Stomach (tissue), 9 donors: ENCODE data around the gene PBXIP1. TPM values are rescaled to one million over a fixed set of nuclear protein-coding genes. Genes with fewer than 3 reads are reported as not detected.

ENCODE experiments used
- DNase-seq, 2 donors: peaks; one replicate each; pipeline versions ENCODE4 v3.0.0 to v3.0.0-alpha.2; 2013 to 2019
- H3K27ac ChIP-seq, 5 donors: fragments of 200-600 bp in 4 of 5; sonication (generic) in 4 of 5; one replicate each; pipeline ENCODE4 v1.5.1; 2013 to 2019; ENCODE audit warnings: mild to moderate bottlenecking in 1 of 5, moderate library complexity in 1 of 5
- H3K27me3 ChIP-seq, 3 donors: fragments of 200-600 bp; sonication (generic); one replicate each; pipeline ENCODE4 v1.5.1; 2017 to 2019; ENCODE audit warnings: mixed run types in 1 of 3
- H3K36me3 ChIP-seq, 4 donors: fragments of 200-600 bp; sonication (generic); 1 replicate in 3 of 4; 2 replicates in 1 of 4; pipeline ENCODE4 v1.5.1; 2016 to 2019
- H3K4me1 ChIP-seq, 4 donors: fragments of 200-600 bp; sonication (generic); one replicate each; pipeline ENCODE4 v1.5.1; 2016 to 2019
- H3K4me3 ChIP-seq, 4 donors: fragments of 200-600 bp; sonication (generic) in 3 of 4; one replicate each; pipeline ENCODE4 v1.5.1; 2016 to 2019; ENCODE audit warnings: mild to moderate bottlenecking in 1 of 4
- H3K9me3 ChIP-seq, 4 donors: fragments of 200-600 bp; sonication (generic); one replicate each; pipeline ENCODE4 v1.5.1; 2016 to 2019
- CTCF ChIP-seq, 7 experiments: fragments of 450-650 bp in 4 of 7; fragments of 200-600 bp in 3 of 7; sonication (generic) in 3 of 7; IDR thresholded peaks; one replicate each; pipeline ENCODE4 v1.5.1; 2016 to 2019; ENCODE audit warnings: antibody characterized with exemption in 7 of 7, control low read depth in 2 of 7, mild to moderate bottlenecking in 1 of 7
- EP300 ChIP-seq: sonication (generic); formaldehyde crosslinking; IDR thresholded peaks from one replicate; pipeline ENCODE4 v1.6.1; 2017; ENCODE audit warnings: antibody characterized with exemption
- POLR2A ChIP-seq, 4 donors: fragments of 450-650 bp; IDR thresholded peaks; one replicate each; pipeline ENCODE4 v1.6.1; 2016; ENCODE audit warnings: antibody characterized with exemption in 4 of 4, control low read depth in 2 of 4, mild to moderate bottlenecking in 1 of 4, moderate library complexity in 1 of 4
- POLR2AphosphoS5 ChIP-seq, 3 donors: sonication (generic); formaldehyde crosslinking; IDR thresholded peaks; one replicate each; pipeline ENCODE4 v1.6.1; 2016; ENCODE audit warnings: antibody characterized with exemption in 3 of 3
- WGBS, 5 donors: extraction: QIAGEN DNeasy Blood & Tissue Kit in 3 of 5; methylation state at CpG; one replicate each; pipeline versions ENCODE4 v1.1.5 to v1.1.7; 2013 to 2018; 5-methylcytosine and 5-hydroxymethylcytosine counted together
- intact Hi-C: fragments of 100-400 bp; cut with DNase I; formaldehyde crosslinking; loops from one replicate; pipeline ENCODE4 v1.15.1; 2023; ENCODE audit warnings: low total_unique reads
- polyA plus RNA-seq, 3 donors: library from polyadenylated mRNA; stranded (reverse); fragments of 200-250 nt; gene quantifications; one replicate each; pipeline ENCODE4 v1.2.3, GENCODE V29; 2013
- total RNA-seq, 5 donors: library from RNA; depleted of rRNA; stranded (reverse); fragments of >200 nt; gene quantifications; one replicate each; pipeline versions ENCODE4 v1.1.0 to v1.2.3, GENCODE V29; 2014 to 2016
- donor health status: healthy with polysubstance abuse.
- donor health status: Bipolar disorder and iron deficiency.
- donor health status: healthy.

PBXIP1 gene
- total and polyA plus RNA-seq, 8 donors: 19.7 to 123 (median 71.7) TPM

DNA sequence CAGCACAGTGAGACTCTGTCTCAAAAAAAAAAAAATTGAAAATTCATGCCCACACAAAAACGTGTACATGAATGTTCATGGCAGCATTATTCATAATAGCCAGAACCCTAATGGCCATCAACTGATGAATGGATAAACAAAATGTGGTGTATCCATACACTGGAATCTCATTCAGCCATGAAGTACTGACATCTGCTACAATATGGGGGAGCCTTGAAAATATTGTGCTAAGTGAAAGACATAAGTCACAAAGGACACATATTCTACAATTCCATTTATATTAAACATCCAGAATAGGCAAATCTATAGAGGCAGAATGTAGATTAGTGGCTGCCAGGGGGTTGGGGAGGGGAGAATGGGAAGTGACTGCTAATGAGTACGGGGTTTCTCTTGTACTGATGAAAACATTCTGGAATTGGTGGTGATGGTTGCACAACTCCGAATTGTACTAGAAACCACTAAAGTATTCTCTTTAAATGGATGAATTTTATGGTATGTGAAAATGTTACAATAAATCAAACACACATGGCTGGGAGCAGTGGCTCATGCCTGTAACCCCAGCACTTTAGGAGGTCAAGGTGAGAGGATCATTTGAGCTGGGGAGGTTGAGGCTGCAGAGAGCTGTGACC is 52.8 kb downstream of the PBXIP1 start:
- H3K9me3 ChIP-seq: no peaks in the 10 kb centered on the region
- H3K4me1 ChIP-seq: no peaks in the 10 kb centered on the region
- DNase-seq: no peak
- TF ChIP-seq EP300 (no peak), POLR2AphosphoS5 (IDR thresholded peaks at IDR 0.05) (no peak), CTCF (IDR thresholded peaks at IDR 0.05) (no peak), POLR2A (IDR thresholded peaks at IDR 0.05) (no peak)
- no peaks in the 10 kb centered on the region for H3K36me3 ChIP-seq
- WGBS, 5 donors: 41 to 78% (median 48%) methylated on average over 3 of the region's 3 CpGs
- intact Hi-C loops: no loop called here
- H3K27ac ChIP-seq: no peak overlapping the region
- H3K27me3 ChIP-seq: no peaks in the 10 kb centered on the region
- no peak overlapping the region for H3K4me3 ChIP-seq

GRCh38 chr1:154901591-154901990 is 54.3 kb downstream of the PBXIP1 start:
- TF ChIP-seq CTCF (IDR thresholded peaks at IDR 0.05): no peak
- no peak for TF ChIP-seq EP300
- no peak for TF ChIP-seq POLR2AphosphoS5 (IDR thresholded peaks at IDR 0.05)
- TF ChIP-seq POLR2A (IDR thresholded peaks at IDR 0.05): no peak
- Histone ChIP-seq H3K4me3 (no peak overlapping the region), H3K36me3 (no peaks in the 10 kb centered on the region), H3K27me3 (no peaks in the 10 kb centered on the region), H3K4me1 (no peaks in the 10 kb centered on the region), H3K9me3 (no peaks in the 10 kb centered on the region), H3K27ac (no peak overlapping the region)
- peak in 1 of 2 donors; percentile 37 for DNase-seq
- WGBS, 5 donors: 50 to 84% (median 76%) methylated on average over 1 of the region's 1 CpG
- intact Hi-C loops: no loop called here

GRCh38 chr1:154899041-154899440 is 56.9 kb downstream of the PBXIP1 start:
- no peaks in the 10 kb centered on the region for H3K9me3 ChIP-seq
- WGBS, 5 donors: 91 to 95% (median 92%) methylated on average over 6 of the region's 6 CpGs

DNA sequence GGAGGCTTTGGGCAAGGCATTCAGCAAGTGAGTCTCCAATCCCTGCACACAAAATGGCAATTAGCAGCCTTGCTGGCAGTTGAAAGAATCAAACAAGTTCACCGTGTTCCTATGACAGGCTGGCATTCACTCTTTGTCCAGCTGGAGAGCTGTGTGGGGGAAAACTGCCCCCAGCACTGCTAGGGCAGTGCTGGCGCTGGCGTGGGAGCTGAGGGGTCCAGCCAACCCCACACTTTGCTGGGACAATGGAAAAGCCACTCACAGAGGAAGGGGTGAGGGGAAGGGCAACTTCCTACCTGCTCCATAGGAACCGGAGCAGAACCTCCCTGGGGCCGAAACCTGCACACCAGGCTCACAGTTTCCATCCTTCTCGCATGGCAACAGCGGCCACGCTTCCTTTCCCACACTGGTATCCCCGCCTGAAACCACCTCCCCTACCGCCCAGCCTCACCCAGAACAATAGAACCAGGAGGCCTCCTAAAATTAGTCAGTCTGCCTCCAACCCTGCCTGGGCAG is 59.1 kb downstream of the PBXIP1 start:
- no peak overlapping the region for H3K4me3 ChIP-seq
- H3K36me3 ChIP-seq: no peaks in the 10 kb centered on the region
- TF ChIP-seq POLR2A (IDR thresholded peaks at IDR 0.05) (no peak), CTCF (IDR thresholded peaks at IDR 0.05) (no peak), POLR2AphosphoS5 (IDR thresholded peaks at IDR 0.05) (no peak), EP300 (no peak)
- H3K9me3 ChIP-seq: no peaks in the 10 kb centered on the region
- no peak overlapping the region for H3K27ac ChIP-seq
- intact Hi-C loops: no loop called here
- 75 to 82% (median 77%) methylated on average over 10 of the region's 10 CpGs for WGBS, 5 donors
- H3K4me1 ChIP-seq: no peaks in the 10 kb centered on the region
- H3K27me3 ChIP-seq: no peaks in the 10 kb centered on the region
- DNase-seq: no peak

More at GRCh38 chr1:154899041-154899440, 56.9 kb downstream of the PBXIP1 start:
- intact Hi-C loops: no loop called here
- H3K4me1 ChIP-seq: no peaks in the 10 kb centered on the region
- no peaks in the 10 kb centered on the region for H3K36me3 ChIP-seq
- no peaks in the 10 kb centered on the region for H3K27me3 ChIP-seq
- no peak for DNase-seq
- TF ChIP-seq CTCF (IDR thresholded peaks at IDR 0.05) (no peak), EP300 (no peak), POLR2A (IDR thresholded peaks at IDR 0.05) (no peak), POLR2AphosphoS5 (IDR thresholded peaks at IDR 0.05) (no peak)
- no peak overlapping the region for H3K4me3 ChIP-seq
- H3K27ac ChIP-seq: no peak overlapping the region
